HG03469 (cell line): ENCODE results near the gene CIAO3.

Source experiments
- ATAC-seq: cut with Tn5 transposase; IDR thresholded peaks from one replicate; pipeline ENCODE4 v1.9.1; 2021; ENCODE audit warnings: mild to moderate bottlenecking, moderate library complexity, moderate number of reproducible peaks; ENCODE audit not compliant: unreplicated experiment

Gene CIAO3

GRCh38 chr16:711548-712320, 29.1 kb downstream of the CIAO3 start:
- ATAC-seq = no peak

- ATAC-seq = no peak
Measured at GRCh38 chr16:711084-711483, 29.7 kb downstream of the CIAO3 start.

- no peak for ATAC-seq
Measured at GRCh38 chr16:710500-711075, 30.2 kb downstream of the CIAO3 start.

- ATAC-seq = no peak
Measured at GRCh38 chr16:709566-710499, 31.0 kb downstream of the CIAO3 start.

- ATAC-seq = no peak
Measured at GRCh38 chr16:708959-709358, 31.8 kb downstream of the CIAO3 start.

- no peak for ATAC-seq
Measured at GRCh38 chr16:708019-708418, 32.8 kb downstream of the CIAO3 start.

- ATAC-seq = no peak
Measured at GRCh38 chr16:707062-707538, 33.7 kb downstream of the CIAO3 start.

GRCh38 chr16:706189-707061, 34.4 kb downstream of the CIAO3 start:
- no peak for ATAC-seq

- ATAC-seq = no peak
Measured at GRCh38 chr16:705431-706188, 35.2 kb downstream of the CIAO3 start, which contains the start of gene FBXL16. TSS of gene FBXL16 (minus strand) at chr16:705801. CDS start at chr16:697405, 8,396 bp downstream.

GRCh38 chr16:704552-705380, 36.0 kb downstream of the CIAO3 start:
- no peak for ATAC-seq

GRCh38 chr16:704047-704446, 36.8 kb downstream of the CIAO3 start:
- no peak for ATAC-seq

- ATAC-seq = no peak
Measured at GRCh38 chr16:703406-703805, 37.4 kb downstream of the CIAO3 start.

- no peak for ATAC-seq
Measured at GRCh38 chr16:702341-702740, 38.5 kb downstream of the CIAO3 start.

GRCh38 chr16:700684-701584, 39.9 kb downstream of the CIAO3 start:
- no peak for ATAC-seq

- ATAC-seq = no peak
Measured at GRCh38 chr16:698911-699671, 41.7 kb downstream of the CIAO3 start.

GRCh38 chr16:695355-696089, 45.3 kb downstream of the CIAO3 start:
- no peak for ATAC-seq
